OCI-LY7 (cell line): ENCODE results near the gene NR3C1.

Source experiments
- CTCF ChIP-seq: fragments of 200-600 bp; sonication (generic); conservative IDR thresholded peaks from 2 replicates; pipeline ENCODE4 v1.5.1; 2014; ENCODE audit warnings: mild to moderate bottlenecking, antibody characterized with exemption, low read length, moderate library complexity, mixed read lengths
- EZH2phosphoT487 ChIP-seq: fragments of 200-600 bp; sonication (generic); IDR thresholded peaks from 2 replicates; pipeline ENCODE4 v1.6.1; 2018; ENCODE audit warnings: low read depth, borderline replicate concordance, mild to moderate bottlenecking, mixed run types, antibody characterized with exemption, low read length, moderate library complexity, mixed read lengths

- no peak for TF ChIP-seq CTCF
- TF ChIP-seq EZH2phosphoT487 = no peak
Measured at GRCh38 chr5:143319437-143320227, 83.9 kb downstream of the NR3C1 start.
